Activated T-cell treated with anti-CD3 and anti-CD28 coated beads for 48 hours (primary cell): ENCODE results near the gene LONP1.
"Not testable (repeated sequence)": the region's sequence is repeated elsewhere in the genome, so short reads cannot be mapped to it uniquely, and the experiment has no call there.

Experiments
- DNase-seq: peaks from one replicate; pipeline ENCODE4 v3.0.0-alpha.2; 2020; ENCODE audit warnings: low read depth

Gene LONP1, protein sequence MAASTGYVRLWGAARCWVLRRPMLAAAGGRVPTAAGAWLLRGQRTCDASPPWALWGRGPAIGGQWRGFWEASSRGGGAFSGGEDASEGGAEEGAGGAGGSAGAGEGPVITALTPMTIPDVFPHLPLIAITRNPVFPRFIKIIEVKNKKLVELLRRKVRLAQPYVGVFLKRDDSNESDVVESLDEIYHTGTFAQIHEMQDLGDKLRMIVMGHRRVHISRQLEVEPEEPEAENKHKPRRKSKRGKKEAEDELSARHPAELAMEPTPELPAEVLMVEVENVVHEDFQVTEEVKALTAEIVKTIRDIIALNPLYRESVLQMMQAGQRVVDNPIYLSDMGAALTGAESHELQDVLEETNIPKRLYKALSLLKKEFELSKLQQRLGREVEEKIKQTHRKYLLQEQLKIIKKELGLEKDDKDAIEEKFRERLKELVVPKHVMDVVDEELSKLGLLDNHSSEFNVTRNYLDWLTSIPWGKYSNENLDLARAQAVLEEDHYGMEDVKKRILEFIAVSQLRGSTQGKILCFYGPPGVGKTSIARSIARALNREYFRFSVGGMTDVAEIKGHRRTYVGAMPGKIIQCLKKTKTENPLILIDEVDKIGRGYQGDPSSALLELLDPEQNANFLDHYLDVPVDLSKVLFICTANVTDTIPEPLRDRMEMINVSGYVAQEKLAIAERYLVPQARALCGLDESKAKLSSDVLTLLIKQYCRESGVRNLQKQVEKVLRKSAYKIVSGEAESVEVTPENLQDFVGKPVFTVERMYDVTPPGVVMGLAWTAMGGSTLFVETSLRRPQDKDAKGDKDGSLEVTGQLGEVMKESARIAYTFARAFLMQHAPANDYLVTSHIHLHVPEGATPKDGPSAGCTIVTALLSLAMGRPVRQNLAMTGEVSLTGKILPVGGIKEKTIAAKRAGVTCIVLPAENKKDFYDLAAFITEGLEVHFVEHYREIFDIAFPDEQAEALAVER

DNA sequence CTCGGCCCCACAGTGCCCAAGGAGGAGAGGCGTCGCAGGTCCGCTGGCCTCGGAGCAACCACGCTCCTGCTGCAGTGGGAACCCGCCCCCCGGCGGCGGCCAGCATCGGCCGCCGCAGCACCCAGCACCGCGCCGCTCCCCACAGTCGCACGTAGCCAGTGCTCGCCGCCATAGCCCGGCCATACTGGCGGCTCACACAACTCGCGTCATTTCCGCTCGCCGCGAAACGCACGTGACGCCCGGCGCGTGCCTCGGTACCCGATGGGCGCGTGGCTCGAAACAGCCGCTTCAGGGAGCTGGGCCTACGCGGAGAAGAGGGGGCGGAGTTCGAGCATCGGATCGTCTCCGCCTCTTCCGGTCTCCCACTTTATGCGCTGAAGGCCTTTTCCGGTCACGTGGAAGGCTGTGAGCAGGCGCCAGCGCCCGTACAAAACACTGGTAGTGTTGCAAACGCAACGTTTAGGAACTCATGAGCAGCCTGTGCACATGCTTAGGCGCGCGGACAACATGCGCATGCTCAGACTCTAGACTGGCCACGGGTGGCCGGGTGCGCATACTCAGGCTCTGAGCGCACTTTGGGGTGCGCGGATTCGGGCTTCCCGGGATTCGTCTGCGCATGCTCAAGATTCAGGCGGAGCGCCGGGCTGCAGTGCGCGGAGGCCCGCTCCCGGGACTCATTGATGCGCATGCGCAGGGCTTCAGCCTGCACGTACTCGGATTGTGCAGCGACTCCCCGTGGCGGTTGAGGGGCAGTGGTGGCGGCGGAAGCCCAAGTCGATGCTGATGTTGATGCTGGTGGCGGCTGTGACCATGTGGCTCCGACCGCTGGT is at the start of gene LONP1, which contains the start of gene CATSPERD:
TSS of gene LONP1 (minus strand) at position 186 of the 830 bp plus-strand sequence. CDS start at position 172, 14 bp downstream.
TSS of gene CATSPERD (plus strand) at position 677 of the 830 bp plus-strand sequence. CDS start at position 778, 101 bp downstream.
- peak; percentile 98 for DNase-seq

DNA sequence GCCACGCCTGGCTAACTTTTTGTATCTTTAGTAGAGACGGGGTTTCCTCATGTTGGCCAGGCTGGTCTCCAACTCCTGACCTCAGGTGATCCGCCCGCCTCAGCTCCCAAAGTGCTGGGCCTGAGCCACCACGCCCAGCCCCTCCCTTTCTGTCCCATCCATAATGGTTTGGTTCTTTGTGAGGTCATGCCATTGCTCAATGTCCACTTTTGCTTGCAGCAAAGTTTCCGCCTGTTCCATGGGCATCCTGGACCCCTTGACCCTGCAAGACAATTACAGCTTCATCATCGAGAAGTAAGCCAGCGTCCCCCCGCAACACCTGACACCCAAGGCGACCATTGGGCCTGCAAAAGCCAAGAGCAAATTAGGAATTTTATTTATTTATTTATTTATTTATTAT is 48.0 kb upstream of the LONP1 start:
- no peak for DNase-seq

DNA sequence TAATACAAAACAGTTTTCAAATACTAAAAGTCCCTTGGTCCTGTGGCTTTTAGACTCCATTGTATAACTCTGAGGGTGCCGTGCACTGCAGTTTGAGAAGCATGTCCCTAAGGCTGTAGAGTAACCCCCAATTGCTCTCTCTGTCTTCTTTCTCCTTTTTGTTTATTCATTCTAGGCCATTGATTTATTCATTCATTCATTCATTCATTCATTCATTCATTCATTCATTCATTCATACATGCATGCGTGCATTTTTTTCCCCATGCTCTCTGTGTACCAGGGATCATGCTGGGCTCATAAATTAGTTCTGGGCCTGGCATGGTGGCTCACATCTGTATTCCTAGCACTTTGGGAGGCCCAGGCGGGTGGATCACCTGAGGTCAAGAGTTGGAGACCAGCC is 45.3 kb upstream of the LONP1 start:
- no peak for DNase-seq

DNA sequence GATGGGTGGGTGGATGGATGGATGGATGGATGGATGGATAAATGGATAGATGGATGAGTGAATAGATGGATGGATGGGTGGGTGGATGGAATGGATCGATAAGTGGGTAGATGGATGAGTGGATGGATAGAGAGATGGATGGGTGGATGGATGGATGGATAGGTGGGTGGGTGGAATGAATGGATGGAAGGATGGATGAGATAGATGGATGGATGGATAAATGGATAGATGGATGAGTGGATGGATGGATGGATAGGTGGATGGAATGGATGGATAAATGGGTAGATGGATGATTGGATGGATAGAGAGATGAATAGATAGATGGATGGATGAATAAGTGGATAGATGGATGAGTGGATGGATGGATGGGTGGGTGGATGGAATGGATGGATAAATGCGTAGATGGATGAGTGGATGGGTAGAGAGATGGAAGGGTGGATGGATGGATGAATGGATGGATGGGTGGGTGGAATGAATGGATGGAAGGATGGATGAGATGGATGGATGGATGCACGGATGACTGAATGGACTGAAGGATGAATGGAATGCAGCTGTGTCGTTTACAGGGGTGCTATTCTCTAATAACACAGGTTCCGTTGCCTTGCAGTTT is 42.8 kb upstream of the LONP1 start:
- DNase-seq: no peak

DNA sequence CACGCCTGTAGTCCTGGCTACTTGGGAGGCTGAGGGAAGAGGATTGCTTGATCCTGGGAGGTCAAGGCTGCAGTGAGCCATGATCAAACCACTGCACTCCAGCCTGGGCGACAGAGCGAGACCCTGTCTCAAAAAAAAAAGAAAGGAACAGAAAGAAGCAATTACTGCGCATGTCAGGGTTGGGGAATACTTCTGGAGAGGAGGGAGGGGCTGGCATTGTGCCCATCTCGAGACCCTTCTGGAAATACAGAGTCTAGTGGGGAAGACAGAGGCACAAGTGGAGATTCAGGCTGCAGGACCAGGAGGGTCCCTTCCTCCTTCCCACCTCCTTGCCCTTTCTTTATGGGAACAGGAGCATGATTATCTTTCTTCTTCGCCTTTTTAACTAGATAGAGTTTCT is 33.8 kb upstream of the LONP1 start:
- DNase-seq: no peak

DNA sequence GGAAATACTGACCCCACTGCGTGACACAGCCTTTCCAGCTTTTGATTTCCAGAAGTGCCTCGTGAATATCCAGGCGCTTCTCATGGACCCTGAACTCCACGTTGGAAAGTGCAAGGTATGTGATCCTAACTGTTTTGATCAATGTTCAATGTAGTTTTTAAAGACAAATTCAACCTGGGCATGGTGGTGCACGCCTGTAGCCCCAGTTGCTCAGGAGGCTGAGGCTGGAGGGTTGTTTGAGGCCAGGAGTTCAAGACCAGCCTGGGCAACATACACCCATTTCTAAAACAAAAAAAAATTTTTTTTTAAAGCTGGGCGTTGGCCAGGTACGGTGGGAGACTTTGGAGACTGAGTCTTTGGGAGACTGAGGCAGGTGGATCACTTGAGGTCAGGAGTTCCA is 31.8 kb upstream of the LONP1 start:
- no peak for DNase-seq

DNA sequence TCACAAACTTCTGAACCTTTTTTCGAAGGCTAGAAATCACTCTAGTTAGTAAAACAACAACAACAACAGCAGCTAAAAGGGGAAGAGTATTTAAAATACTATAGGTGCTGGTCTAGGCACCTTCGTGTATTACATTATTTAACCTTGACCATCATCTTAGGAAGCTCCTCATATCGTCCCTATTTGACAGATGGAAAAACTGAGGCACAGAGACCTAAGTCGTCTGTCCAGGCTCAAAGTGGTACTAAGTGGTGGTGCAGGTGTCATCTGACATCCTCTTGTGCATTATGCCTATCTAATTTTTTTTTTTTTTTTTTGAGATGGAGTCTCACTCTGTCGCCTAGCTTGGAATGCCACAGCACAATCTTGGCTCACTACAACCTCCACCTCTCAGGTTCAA is 29.6 kb upstream of the LONP1 start:
- DNase-seq: no peak

DNA sequence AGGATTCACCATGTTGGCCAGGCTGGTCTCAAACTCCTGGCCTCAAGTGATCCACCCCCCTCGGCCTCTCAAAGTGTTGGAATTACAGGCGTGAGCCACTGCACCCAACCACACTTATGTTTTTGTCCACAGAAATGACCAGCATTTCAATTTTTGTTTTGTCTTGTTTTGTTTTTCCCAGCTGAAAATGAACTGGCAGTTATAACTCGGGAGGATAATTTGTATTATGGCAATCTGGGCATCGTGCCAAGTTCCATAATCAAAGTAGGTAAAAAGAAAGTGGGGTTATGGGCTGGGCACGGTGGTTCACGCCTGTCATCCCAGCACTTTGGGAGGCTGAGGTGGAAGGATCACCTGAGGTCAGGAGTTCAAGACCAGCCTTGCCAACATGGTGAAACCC is 29.0 kb upstream of the LONP1 start:
- DNase-seq: not testable (repeated sequence)

DNA sequence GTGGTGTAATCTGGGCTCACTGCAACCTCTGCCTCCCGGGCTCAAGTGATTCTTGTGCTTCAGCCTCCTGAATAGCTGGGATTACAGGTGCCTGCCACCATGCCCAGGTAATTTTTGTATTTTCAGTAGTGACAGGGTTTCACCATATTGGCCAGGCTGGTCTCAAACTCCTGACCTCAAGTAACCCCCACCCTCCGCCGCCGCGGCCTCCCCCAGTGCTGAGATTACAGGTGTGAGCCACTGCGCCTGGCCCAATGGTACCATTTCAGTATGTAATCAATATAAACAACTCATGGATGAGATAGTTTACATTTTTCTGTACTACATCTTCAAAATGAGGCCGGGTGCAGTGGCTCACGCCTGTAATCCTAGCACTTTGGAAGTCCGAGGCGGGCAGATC is 25.1 kb upstream of the LONP1 start:
- DNase-seq: not testable (repeated sequence)

DNA sequence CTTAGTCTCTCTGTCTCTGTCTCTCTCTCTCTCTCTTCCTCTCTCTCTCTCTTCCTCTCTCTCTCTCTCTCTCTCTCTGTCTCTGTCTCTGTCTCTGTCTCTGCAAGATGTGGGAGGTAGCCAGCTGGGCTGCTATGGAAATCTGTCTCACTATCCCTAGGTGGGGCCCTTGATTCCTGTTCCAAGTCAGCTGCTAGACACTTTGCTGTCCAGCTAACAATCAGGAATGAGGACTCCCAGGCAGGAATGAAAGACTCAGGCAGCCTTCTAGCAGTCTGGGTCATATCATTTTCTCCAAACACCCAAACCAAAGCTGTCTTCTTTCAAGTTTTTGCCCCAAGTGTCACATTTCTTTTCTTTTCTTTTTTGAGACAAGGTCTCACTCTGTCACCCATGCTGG is 23.7 kb upstream of the LONP1 start:
- no peak for DNase-seq

DNA sequence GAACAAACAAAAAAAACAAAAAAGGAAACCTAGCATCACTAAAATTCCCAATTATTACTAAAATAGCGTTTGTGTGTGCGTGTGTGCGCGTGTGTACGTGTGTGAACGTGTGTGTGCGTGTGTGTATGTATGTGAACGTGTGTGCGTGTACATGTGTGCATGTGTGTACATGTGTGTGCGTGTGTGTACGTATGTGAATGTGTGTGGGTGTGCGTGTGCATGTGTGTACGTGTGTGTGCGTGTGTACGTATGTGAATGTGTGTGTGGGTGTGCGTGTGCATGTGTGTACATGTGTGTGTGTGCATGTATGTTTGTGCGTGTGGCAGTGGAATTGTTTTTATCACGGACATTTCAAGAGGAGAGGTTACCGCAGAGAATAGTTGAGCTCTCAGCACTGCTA is 22.1 kb upstream of the LONP1 start:
- no peak for DNase-seq

DNA sequence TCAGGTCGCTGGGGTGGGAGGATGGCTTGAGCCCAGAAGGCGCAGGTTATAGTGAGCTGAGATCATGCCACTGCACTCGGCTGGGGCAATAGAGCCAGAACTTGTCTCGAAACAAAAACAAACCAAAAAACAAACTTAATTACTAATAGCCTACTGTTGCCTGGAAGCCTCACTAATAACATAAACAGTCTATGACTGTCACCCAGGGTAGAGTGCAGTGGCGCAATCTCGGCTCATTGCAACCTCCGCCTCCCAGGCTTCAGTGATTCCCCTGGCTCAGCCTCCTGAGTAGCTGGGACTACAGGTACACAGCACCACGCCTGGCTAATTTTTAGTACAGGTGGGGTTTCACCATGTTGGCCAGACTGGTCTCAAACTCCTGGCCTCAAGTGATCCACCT is 18.5 kb upstream of the LONP1 start:
- no peak for DNase-seq

DNA sequence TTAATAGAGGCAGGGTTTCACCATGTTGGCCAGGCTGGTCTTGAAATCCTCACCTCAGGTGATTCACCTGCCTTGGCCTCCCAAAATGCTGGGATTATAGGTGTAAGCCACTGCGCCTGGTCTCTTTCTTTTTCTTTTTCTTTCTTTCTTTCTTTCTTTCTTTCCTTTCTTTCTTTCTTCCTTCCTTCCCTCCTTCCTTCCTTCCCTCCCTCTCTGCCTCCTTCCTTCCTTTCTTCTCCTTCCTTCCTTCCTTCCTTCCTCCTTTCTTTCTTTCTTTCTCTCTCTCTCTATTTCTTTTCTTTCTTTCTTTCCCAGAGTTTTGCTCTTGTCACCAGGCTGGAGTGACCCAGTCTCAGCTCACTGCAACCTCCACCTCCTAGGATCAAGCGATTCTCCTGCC is 13.2 kb upstream of the LONP1 start:
- DNase-seq: not testable (repeated sequence)

DNA sequence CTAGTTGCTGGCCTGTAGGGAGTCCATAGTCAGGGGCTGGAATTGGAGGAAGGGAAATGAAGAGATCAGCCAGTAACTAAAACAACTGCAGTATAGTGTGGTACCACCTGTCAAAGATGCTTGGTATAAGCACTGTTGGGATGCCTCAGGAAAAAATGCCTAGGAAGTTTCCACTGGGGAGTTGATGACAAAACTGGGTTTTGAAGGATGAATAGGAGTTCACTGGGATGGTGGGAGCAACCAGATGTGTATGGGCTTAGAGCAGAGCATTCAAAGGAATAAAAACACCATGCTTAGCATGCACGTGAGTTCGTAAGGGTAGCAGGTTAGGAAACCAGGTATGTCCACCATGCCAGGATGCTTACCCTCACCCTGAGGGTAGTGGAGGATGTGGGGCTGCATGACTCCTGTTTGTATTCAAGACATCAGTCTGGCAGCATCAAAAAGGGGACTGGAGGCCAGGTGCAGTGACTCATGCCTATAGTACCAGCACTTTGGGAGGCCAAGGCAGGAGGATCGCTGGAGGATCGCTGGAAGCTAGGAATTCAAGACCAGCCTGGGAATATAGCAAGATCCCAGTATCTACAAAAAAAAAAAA is 7.6 kb upstream of the LONP1 start:
- no peak for DNase-seq

DNA sequence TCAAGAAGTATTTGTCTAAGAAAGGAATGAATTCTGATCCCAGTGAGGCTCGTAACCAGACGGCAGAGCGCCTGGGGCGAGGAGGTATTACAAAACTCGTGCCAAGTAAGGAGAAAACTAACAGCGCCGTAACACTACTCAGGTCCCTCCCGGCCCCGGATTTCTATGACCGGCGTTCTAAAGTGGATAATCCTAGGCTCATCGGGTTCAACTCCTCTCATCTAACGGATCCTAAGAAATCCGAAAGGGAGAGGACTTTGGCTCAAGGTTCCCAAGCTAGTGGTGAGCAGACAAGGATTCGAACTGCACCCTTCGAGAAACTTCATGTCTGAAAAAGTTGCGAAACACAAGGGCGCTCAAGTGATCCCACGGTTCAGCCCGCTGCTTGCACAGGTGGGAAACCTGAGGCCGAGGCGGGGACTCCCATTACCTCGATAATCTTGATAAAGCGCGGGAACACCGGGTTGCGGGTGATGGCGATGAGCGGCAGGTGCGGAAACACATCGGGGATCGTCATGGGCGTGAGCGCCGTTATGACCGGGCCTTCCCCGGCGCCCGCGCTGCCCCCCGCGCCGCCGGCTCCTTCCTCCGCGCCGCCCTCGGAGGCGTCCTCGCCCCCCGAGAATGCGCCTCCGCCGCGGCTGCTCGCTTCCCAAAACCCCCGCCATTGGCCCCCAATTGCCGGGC is 529 bp downstream of the LONP1 start:
- no peak for DNase-seq

DNA sequence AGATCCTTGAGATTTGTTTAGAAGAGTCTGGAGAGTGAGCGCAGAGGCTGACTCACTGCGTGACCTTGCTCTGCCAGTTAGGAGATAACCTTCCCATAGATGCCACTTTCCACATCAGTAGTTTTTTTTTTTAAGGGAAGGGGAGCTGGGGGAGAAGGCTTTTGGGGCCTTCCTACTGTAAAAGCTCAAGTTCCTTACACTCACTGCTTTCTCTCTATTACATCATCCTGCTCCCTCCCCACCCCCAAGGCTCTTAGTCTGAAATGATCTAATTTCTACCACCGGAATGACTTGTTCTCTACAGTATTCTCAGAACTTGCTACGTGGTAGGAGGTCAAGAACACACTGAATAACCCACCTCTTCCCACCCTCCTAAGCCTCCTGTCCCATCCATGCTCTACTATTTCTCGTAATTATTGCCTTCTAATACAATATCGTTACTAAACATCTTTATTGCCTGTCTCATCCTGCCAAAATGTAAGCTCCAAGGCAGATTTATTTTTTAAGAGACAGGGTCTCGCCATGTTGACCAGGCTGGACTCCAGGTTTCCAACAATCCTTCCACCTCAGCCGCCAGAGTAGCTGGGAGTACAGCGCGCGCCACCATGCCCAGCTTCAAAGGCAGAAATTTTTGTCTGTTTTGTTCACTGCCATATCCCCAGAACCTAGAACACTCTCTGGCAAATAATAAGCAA is 1.2 kb downstream of the LONP1 start:
- peak; percentile 56 for DNase-seq

DNA sequence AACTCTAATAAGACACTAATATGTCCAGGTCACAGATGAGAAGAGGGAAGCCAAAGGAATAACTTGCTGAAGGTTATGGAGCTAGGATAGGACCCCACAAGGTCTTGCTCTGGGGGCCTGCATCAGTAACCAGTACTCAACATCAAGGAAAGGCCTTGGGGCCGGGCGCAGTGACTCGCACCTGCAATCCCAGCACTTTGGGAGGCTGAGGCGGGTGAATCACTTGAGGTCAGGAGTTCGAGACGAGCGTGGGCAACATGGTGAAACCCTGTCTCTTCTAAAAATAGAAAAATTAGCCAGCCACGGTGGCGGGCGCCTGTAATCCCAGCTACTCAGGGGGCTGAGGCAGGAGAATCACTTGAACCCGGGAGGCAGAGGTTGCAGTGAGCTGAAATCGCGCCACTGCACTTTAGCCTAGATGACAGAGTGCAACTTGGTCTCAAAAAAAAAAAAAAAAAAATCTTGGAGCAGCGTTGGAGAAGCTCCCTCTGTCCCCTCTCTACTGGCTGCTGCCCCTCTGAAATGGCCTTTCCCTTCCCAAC is 1.8 kb downstream of the LONP1 start:
- peak; percentile 69 for DNase-seq

DNA sequence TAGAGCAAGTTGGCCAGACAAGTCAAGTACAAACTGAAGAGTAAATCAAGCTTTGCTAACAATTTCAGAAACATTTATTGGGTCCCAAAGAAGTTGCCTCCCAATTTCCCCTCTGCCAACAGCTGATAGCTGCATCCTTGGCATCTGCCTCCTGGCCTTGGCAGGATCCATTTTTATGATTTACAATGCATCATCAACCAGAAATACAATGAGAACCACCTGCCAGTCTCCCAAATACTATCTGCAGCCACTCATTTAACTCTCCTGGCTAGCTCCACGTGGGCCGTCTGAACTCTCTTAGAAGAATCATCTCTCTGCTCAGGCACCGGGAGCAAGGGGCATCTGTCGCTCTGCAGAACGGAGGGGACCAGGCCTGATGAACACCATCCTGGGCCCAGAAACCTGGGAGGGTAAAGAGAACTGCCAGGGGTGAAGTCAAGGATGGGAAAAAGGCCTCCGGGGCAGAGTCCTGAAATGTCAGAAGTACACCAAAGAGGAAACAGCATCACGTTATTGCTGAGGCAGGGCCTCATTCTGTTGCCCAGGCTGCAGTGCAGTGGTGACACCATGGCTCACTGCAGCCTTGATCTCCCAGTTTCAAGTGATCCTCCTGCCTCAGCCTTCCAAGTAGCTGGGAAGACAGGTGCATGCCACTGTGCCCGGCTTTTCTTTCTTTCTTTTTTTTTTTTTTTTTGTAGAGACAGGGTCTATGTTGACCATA is 2.6 kb downstream of the LONP1 start:
- DNase-seq: no peak

DNA sequence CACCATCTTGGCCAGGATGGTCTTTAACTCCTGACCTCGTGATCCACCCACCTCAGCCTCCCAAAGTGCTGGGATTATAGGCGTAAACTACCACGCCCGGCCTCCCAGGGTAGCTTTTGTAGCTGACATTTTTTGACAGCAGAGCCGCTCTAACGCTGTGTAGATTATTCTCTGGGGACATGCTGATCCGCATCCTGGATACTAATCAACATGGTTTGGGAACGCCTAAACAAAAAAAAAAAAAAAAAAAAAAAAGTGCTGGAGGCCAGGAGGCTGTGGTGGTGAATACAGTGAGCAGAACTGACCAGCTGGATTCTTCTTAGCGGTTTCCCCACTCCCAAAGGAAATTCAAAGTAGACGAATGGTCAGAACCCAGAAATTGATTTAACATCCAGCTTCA is 5.1 kb downstream of the LONP1 start:
- no peak for DNase-seq
